ENCODE data around the gene YY2. TPM values are rescaled to one million over a fixed set of nuclear protein-coding genes. Genes with fewer than 3 reads are reported as not detected.
"Not testable (repeated sequence)": the region's sequence is repeated elsewhere in the genome, so short reads cannot be mapped to it uniquely, and the experiment has no call there.

The YY2 gene
- polyA plus RNA-seq, 3 donors from 2014 or later = 0.21 to 0.69 (median 0.48) TPM

GRCh38 chrX:21843179-21843578, 12.6 kb upstream of the YY2 start:
- H3K27ac Mint-ChIP-seq = no peak overlapping the region
- no peak overlapping the region for H3K4me3 Mint-ChIP-seq
- peaks cover 4 to 15% (median 9%) of the 10 kb centered on the region in 3 donors for H3K36me3 Mint-ChIP-seq
- DNase-seq = no peak
- peaks cover 0 to 2% (median 0%) of the 10 kb centered on the region in 6 donors for H3K9me3 Mint-ChIP-seq
- peaks cover 8 to 9% of the 10 kb centered on the region in 2 donors for H3K4me1 Mint-ChIP-seq
- H3K27me3 Mint-ChIP-seq (ENCODE audit: low read depth in 3 of 3) = peaks cover 2% of the 10 kb centered on the region in 3 donors

- Mint-ChIP-seq H3K4me1 (peaks cover 6 to 7% of the 10 kb centered on the region in 2 donors), H3K27ac (no peak overlapping the region), H3K36me3 (peaks cover 4 to 15% (median 9%) of the 10 kb centered on the region in 3 donors), H3K9me3 (no peaks in the 10 kb centered on the region), H3K27me3 (ENCODE audit: low read depth in 3 of 3) (peaks cover 0 to 2% (median 2%) of the 10 kb centered on the region in 3 donors), H3K4me3 (no peak overlapping the region)
- DNase-seq = no peak
These were observed 10.7 kb upstream of the YY2 start for GRCh38 chrX:21845096-21845495.

- Mint-ChIP-seq H3K4me3 (no peak overlapping the region), H3K27ac (no peak overlapping the region), H3K27me3 (ENCODE audit: low read depth in 3 of 3) (peaks cover 0 to 2% (median 2%) of the 10 kb centered on the region in 3 donors), H3K36me3 (peaks cover 4 to 15% (median 9%) of the 10 kb centered on the region in 3 donors), H3K9me3 (no peaks in the 10 kb centered on the region), H3K4me1 (no peaks in the 10 kb centered on the region)
- DNase-seq = no peak
These were observed 8.4 kb upstream of the YY2 start for GRCh38 chrX:21847342-21847741.

GRCh38 chrX:21853578-21853977, 2.2 kb upstream of the YY2 start:
- peaks cover 0 to 3% (median 2%) of the 10 kb centered on the region in 3 donors for H3K27me3 Mint-ChIP-seq (ENCODE audit: low read depth in 3 of 3)
- no peak for DNase-seq
- H3K4me3 Mint-ChIP-seq = no peak overlapping the region
- H3K9me3 Mint-ChIP-seq = no peaks in the 10 kb centered on the region
- no peak overlapping the region for H3K27ac Mint-ChIP-seq
- peaks cover 6 to 28% (median 21%) of the 10 kb centered on the region in 3 donors for H3K36me3 Mint-ChIP-seq
- H3K4me1 Mint-ChIP-seq = no peaks in the 10 kb centered on the region

GRCh38 chrX:21856504-21856903, 717 bp downstream of the YY2 start:
- peaks cover 0 to 3% (median 2%) of the 10 kb centered on the region in 3 donors for H3K27me3 Mint-ChIP-seq (ENCODE audit: low read depth in 3 of 3)
- H3K36me3 Mint-ChIP-seq = peaks cover 6 to 28% (median 21%) of the 10 kb centered on the region in 3 donors
- DNase-seq = no peak
- H3K4me1 Mint-ChIP-seq = no peaks in the 10 kb centered on the region
- no peak overlapping the region for H3K4me3 Mint-ChIP-seq
- no peaks in the 10 kb centered on the region for H3K9me3 Mint-ChIP-seq
- H3K27ac Mint-ChIP-seq = no peak overlapping the region

- Mint-ChIP-seq H3K4me3 (no peak overlapping the region), H3K36me3 (peaks cover 0 to 6% (median 0%) of the 10 kb centered on the region in 3 donors)
These were observed 7.5 kb downstream of the YY2 start for GRCh38 chrX:21863241-21863640.

GRCh38 chrX:21865436-21865835, 9.6 kb downstream of the YY2 start:
- Mint-ChIP-seq H3K27me3 (ENCODE audit: low read depth in 3 of 3) (peaks cover 0 to 3% (median 3%) of the 10 kb centered on the region in 3 donors), H3K36me3 (peaks cover 0 to 6% (median 0%) of the 10 kb centered on the region in 3 donors), H3K27ac (no peak overlapping the region), H3K9me3 (no peaks in the 10 kb centered on the region), H3K4me3 (no peak overlapping the region), H3K4me1 (no peaks in the 10 kb centered on the region)
- no peak for DNase-seq

More at GRCh38 chrX:21863241-21863640, 7.5 kb downstream of the YY2 start:
- H3K27me3 Mint-ChIP-seq (ENCODE audit: low read depth in 3 of 3) = peaks cover 0 to 3% (median 3%) of the 10 kb centered on the region in 3 donors
- no peak for DNase-seq
- H3K9me3 Mint-ChIP-seq = no peaks in the 10 kb centered on the region
- no peak overlapping the region for H3K27ac Mint-ChIP-seq
- H3K4me1 Mint-ChIP-seq = no peaks in the 10 kb centered on the region

GRCh38 chrX:21870494-21870893, 14.7 kb downstream of the YY2 start:
- Mint-ChIP-seq H3K4me1 (no peaks in the 10 kb centered on the region), H3K27me3 (ENCODE audit: low read depth in 3 of 3) (peaks cover 0 to 3% (median 3%) of the 10 kb centered on the region in 3 donors), H3K9me3 (no peaks in the 10 kb centered on the region), H3K27ac (no peak overlapping the region), H3K36me3 (no peaks in the 10 kb centered on the region), H3K4me3 (no peak overlapping the region)
- DNase-seq = no peak

GRCh38 chrX:21873063-21873775, 17.4 kb downstream of the YY2 start:
- H3K9me3 Mint-ChIP-seq = no peaks in the 10 kb centered on the region
- peaks cover 0 to 3% (median 0%) of the 10 kb centered on the region in 3 donors for H3K36me3 Mint-ChIP-seq

GRCh38 chrX:21874182-21874581, 18.4 kb downstream of the YY2 start:
- not testable (repeated sequence) for DNase-seq; H3K27ac Mint-ChIP-seq; H3K4me1 Mint-ChIP-seq; H3K27me3 Mint-ChIP-seq (ENCODE audit: low read depth in 3 of 3); H3K4me3 Mint-ChIP-seq; H3K36me3 Mint-ChIP-seq; H3K9me3 Mint-ChIP-seq

More at GRCh38 chrX:21873063-21873775, 17.4 kb downstream of the YY2 start:
- Mint-ChIP-seq H3K27ac (no peak overlapping the region), H3K27me3 (ENCODE audit: low read depth in 3 of 3) (no peaks in the 10 kb centered on the region), H3K4me3 (no peak overlapping the region), H3K4me1 (no peaks in the 10 kb centered on the region)
- no peak for DNase-seq

- Mint-ChIP-seq H3K36me3 (peaks cover 0 to 3% (median 0%) of the 10 kb centered on the region in 3 donors), H3K9me3 (no peaks in the 10 kb centered on the region), H3K4me1 (no peaks in the 10 kb centered on the region), H3K27ac (no peak overlapping the region), H3K27me3 (ENCODE audit: low read depth in 3 of 3) (peaks cover 0 to 3% (median 0%) of the 10 kb centered on the region in 3 donors), H3K4me3 (no peak overlapping the region)
- DNase-seq = no peak
These were observed 19.2 kb downstream of the YY2 start for GRCh38 chrX:21875013-21875412.

- Mint-ChIP-seq H3K27ac (no peak overlapping the region), H3K27me3 (ENCODE audit: low read depth in 3 of 3) (peaks cover 0 to 5% (median 0%) of the 10 kb centered on the region in 3 donors), H3K4me3 (no peak overlapping the region), H3K9me3 (no peaks in the 10 kb centered on the region), H3K4me1 (no peaks in the 10 kb centered on the region), H3K36me3 (no peaks in the 10 kb centered on the region)
- DNase-seq = no peak
These were observed 26.2 kb downstream of the YY2 start for GRCh38 chrX:21881881-21882574.

- H3K9me3 Mint-ChIP-seq = no peaks in the 10 kb centered on the region
- peak overlapping the region in 1 of 6 donors; percentile 6 for H3K27ac Mint-ChIP-seq
- no peak for DNase-seq
These were observed 27.5 kb downstream of the YY2 start for GRCh38 chrX:21883258-21883657.

GRCh38 chrX:21885568-21885967, 29.8 kb downstream of the YY2 start:
- Mint-ChIP-seq H3K9me3 (no peaks in the 10 kb centered on the region), H3K4me1 (no peaks in the 10 kb centered on the region), H3K4me3 (no peak overlapping the region), H3K27me3 (ENCODE audit: low read depth in 3 of 3) (no peaks in the 10 kb centered on the region), H3K36me3 (no peaks in the 10 kb centered on the region), H3K27ac (no peak overlapping the region)
- no peak for DNase-seq

More at GRCh38 chrX:21883258-21883657, 27.5 kb downstream of the YY2 start:
- no peaks in the 10 kb centered on the region for H3K4me1 Mint-ChIP-seq
- H3K27me3 Mint-ChIP-seq (ENCODE audit: low read depth in 3 of 3) = peaks cover 0 to 5% (median 0%) of the 10 kb centered on the region in 3 donors
- no peak overlapping the region for H3K4me3 Mint-ChIP-seq
- H3K36me3 Mint-ChIP-seq = no peaks in the 10 kb centered on the region
